A549 treated with Hydrocortisone at 1 μM for 4 hours (cell line): ENCODE data around the gene STYK1. TPM values are rescaled to one million over a fixed set of nuclear protein-coding genes. Genes with fewer than 3 reads are reported as not detected.

Experiments used
- total RNA-seq: library from RNA; stranded (reverse); fragments of 200-300 nt; extraction: Qiagen RNA extraction; gene quantifications from 5 replicates; pipeline ENCODE4 v1.2.3, GENCODE V29; 2022

STYK1 gene
- 0.08 to 0.41 TPM (median 0.22 TPM) in 5 replicates for total RNA-seq

DNA sequence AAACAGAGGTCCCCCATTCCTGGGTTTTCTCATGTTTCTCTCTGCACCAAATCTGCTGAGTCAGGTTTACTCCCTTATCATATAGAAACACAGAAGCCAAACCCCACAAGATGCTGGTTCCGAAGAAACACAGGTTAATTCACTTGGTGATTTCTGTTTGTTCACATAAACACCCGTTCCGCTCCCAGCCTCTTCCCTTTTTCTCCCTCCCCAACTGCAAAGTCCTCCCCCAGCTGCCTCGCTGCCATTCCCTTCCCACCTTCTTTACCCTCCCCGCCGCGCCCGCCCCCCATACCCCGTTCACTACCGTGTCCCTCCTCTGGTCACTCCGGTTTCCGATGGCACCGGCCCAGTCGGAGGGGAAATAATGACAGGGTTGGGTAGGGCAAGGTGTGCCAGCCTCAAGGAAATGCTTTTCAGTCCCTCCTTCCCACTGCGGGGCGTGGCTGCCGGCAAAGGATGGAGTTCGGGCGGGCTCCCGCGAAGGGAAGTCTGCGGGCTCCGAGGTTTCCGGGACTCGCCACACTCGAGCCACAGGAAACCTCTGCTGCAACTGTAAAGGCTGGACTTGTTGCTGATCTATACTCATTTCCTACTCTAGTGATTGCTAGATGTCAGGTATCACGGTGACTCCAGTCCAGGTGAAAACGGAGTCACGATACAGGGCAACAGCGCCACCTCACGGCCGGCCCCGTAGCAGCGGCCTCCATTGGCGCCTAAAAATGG is at the start of gene STYK1:
Gene STYK1 (minus strand): TSS at position 394 of the 726 bp plus-strand sequence. CDS start 39,434 bp downstream, outside the sequence.

DNA sequence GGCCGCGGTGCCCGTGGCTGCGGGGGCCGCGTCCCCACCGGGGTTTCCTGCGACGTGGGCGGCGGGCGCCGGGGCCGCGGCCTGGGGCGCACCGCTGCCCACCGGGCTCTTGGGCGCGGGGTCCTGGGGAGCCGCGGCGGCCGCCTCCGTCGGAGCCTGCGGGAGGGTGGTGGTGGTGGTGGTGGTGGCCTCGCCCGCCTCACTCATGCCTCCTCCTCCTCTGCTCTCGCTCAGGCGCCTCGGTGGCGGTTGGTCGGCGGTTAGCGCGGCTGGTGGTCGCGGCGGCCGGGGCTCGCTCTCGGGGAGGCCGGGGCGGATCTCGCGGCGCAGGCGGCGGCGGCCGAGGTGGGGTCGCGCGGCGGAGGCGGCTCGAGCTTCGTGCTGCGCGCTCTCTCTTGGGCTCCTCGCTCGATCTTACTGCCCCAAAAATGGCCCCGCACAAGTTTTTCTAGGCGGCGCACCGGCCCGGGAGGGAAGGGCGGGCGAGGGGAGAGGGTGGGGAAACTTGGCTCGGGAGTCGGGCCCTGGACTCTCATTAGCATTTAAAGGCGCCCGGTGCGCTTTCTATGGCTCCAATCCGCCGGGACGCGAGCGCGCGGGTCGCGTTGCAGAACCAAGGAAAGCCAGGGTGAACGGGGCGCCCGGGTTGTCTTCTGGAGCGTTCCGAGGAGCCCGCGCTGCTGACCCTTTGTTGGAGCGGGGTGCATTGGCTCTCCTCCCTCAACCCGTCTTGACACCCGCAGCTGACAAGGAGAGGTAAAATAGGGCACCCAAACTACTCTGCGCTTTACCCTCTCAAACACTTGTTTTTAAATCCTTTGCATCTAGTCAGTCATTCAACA is 49.3 kb upstream of the STYK1 start, which contains the start of gene YBX3:
Gene YBX3 (minus strand): TSS at position 419 of the 842 bp plus-strand sequence. CDS start 212 bp downstream, at position 207.

DNA sequence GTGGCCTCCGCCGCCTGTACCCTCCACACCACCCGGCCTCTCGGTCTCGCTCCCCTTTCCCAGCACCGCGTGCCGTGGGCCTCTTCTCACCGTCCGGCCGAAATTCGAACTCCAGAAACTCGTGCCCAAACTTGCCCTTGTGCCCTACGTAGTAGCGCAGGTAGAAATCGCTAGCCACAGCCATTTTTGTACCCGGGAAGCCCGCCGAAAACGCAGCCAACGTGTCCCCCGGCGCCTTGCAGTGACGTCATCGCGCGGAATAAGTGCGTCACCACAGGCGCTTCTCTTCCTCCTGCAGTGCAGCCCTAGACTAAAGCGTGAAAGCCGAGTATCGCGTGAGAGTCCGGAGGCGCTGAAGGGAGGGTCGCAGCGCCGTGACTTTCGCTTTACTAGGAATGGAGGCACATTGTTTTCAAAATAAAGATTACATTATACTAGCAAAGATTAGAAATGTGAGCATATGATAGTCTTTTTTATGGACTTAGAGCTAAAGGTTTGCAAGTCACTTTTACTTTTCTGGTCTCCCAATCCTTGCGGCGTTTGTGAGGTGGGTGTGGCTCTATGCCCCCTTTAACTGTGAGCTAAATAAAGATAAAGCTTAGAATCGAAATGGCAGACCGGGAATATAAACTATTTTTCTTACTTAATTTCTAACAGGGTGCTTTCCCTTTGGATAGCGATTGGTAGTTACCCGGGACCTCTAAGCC is 60.4 kb downstream of the STYK1 start, which contains the start of gene MAGOHB:
Gene MAGOHB (minus strand): TSS at position 261 of the 707 bp plus-strand sequence. CDS start 77 bp downstream, at position 184.

Other genes starting within 250 kb of the STYK1 start
- gene KLRC2, start 238.0 kb downstream of the STYK1 start, total RNA-seq = 1.4 to 2.2 TPM (median 1.7 TPM) in 5 replicates
- not detected in 5 replicates for gene KLRC1, start 220.7 kb downstream of the STYK1 start, total RNA-seq
- 0.43 to 0.97 TPM (median 0.52 TPM) in 5 replicates for gene EIF2S3B, start 168.2 kb downstream of the STYK1 start, total RNA-seq
- gene MAGOHB, start 60.4 kb downstream of the STYK1 start, total RNA-seq = 45.9 to 55.4 TPM (median 48.7 TPM) in 5 replicates
- 254 to 269 TPM (median 257 TPM) in 5 replicates for gene YBX3, start 49.3 kb upstream of the STYK1 start, total RNA-seq
- gene TAS2R7, start 128.6 kb upstream of the STYK1 start, total RNA-seq = not detected in 5 replicates
- not detected in 5 replicates for gene TAS2R8, start 133.2 kb upstream of the STYK1 start, total RNA-seq
- not detected in 5 replicates for gene TAS2R9, start 136.1 kb upstream of the STYK1 start, total RNA-seq
- 0.08 to 0.10 TPM in 2 of 5 replicates, not detected in the others for gene TAS2R10, start 152.3 kb upstream of the STYK1 start, total RNA-seq
- gene PRR4, start 175.4 kb upstream of the STYK1 start, total RNA-seq = 1.6 to 3.3 TPM (median 2.6 TPM) in 5 replicates
- gene PRH1, start 210.2 kb upstream of the STYK1 start, total RNA-seq = 2.0 to 3.3 TPM (median 3.1 TPM) in 5 replicates
- gene TAS2R13, start 235.5 kb upstream of the STYK1 start, total RNA-seq = not detected in 5 replicates